SH-SY5Y (cell line): Measurements from ENCODE around the gene KRT14.
"Not testable (repeated sequence)": the region's sequence is repeated elsewhere in the genome, so short reads cannot be mapped to it uniquely, and the experiment has no call there.

ENCODE experiments used
- GATA2 ChIP-seq: IDR thresholded peaks from 2 replicates; pipeline ENCODE4 v1.6.1; 2011; ENCODE audit warnings: mild to moderate bottlenecking, low read depth, low read length
- GATA3 ChIP-seq: IDR thresholded peaks from 2 replicates; pipeline ENCODE4 v1.6.1; 2011; ENCODE audit warnings: low read depth, mild to moderate bottlenecking, low read length, moderate library complexity

KRT14 gene

DNA sequence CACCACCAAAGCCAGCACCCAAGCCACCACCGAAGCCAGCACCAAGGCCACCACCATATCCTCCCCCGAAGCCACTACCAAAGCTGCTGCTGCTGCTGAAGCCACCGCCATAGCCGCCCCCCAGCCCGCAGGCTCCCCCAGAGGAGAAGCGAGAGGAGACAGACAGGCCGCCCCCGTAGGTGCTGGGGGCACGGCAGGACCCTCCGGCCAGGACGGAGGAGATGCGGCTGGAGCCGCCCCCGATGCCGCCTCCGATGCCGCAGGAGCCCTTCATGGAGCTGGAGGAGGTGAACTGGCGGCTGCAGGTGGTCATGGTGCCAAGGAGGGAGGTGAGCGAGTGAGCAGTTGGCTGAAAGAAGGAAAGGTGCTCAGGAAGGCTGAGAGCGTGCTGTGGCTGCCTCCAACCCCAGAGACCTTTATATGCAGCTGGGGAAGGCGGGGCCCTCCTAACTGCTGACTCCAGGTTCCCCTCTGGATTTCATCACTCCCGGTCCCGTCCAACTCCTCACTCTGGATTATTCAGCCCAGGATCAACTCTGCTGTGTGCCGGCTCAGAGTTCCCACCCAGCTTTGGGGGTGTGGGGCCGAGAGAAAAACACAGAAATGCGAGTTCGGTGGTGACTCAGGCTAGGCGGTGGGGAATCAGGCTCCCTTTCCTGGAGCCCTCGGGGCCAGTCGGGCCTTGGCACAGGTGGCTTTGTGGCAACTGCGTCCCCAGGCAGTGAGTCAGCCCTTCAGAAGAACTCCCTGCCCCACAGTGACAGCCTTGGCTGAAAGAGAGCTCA lies 25.9 kb upstream of the KRT14 start, which contains the start of gene KRT16:
Gene KRT16, minus strand, starts transcription at position 392 of the 785 bp plus-strand sequence. Its CDS starts 79 bp downstream, at position 313.
- TF ChIP-seq GATA3, GATA2: not testable (repeated sequence)

DNA sequence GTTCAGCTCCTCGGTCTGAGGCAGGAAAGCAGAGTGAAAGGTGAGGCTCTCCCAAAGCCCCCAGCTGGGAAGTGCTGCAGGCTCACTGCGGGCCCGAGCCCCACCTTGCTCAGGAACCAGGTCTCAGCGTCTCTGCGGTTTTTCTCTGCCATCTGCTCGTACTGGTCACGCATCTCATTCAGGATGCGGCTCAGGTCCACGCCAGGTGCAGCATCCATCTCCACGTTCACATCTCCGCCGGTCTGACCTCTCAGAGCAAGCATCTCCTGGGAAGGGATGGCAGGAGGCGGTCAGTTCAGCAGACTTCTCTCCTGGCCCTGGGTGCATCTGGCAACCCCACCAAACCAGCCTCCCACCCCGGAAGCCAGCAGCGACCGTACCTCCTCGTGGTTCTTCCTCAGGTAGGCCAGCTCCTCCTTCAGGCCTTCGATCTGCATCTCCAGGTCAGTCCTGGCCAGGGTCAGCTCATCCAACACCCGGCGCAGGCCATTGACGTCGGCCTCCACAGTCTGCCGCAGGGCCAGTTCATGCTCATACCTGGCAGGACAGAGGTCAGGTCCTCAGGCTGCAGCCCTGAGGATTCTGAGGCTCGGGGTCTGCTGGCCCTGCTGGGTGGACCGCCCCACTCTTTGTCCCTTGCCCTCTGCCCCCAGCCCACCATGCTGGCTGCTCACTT lies 24.4 kb upstream of the KRT14 start:
- TF ChIP-seq GATA2 (no peak), GATA3 (no peak)

DNA sequence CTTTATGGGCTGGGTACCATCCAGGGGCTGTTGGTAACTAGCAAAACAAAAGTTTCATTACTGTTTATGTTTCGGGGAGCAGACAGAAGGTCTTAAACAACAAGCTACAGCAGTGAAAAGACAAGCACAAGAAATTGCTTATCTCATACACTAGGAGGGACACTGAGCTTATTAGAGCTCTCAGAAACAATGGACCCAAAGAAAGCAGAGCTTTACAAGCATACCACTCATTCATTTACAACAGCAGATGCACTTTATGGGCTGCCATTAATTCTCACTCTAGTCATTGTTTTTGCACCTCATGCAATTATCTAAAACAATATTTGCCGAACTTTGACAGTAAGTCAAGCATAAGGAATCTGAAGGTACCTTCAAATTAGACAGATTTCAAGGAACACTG lies 15.8 kb upstream of the KRT14 start:
- TF ChIP-seq GATA2 (no peak), GATA3 (no peak)

DNA sequence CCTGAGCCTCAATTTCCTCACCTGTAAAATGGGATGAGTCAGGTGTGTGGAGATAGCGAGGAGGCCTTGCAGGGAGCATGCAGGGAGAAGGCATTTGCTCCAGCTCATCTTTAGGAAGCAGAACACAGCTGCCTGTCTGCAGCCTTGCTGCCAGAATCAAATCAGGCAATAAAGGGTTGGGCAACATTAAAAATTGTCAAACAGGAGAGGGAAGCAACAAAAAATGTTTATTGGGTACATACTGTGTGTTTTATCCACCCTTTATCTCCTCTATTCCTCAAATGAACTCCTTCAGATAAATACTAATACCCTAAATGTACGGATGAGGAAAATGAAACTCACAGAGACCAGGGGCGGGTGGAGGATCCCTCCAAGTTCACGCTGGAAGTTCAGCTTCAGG lies 13.6 kb upstream of the KRT14 start:
- TF ChIP-seq GATA3 (no peak), GATA2 (no peak)

DNA sequence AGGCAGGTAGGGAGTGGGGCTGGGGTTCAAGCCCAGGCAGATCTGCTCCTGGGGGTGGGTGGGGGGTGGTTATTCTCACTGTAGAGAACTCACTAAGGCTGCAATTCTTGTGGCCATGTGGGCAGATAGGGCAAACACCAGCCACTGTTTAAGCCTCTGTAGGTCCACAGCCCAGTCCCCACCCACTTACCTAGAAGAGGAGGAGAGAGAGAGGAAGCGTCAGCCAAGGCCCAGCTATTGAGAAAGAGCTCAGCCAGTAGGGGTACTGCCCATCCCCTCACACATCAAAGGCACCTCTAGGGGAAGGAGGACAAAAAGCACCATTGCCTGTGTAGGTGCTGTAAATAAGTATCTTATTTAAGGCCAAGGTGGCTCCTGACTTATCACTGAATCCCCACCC lies 13.0 kb upstream of the KRT14 start:
- no peak for TF ChIP-seq GATA3
- TF ChIP-seq GATA2: no peak

DNA sequence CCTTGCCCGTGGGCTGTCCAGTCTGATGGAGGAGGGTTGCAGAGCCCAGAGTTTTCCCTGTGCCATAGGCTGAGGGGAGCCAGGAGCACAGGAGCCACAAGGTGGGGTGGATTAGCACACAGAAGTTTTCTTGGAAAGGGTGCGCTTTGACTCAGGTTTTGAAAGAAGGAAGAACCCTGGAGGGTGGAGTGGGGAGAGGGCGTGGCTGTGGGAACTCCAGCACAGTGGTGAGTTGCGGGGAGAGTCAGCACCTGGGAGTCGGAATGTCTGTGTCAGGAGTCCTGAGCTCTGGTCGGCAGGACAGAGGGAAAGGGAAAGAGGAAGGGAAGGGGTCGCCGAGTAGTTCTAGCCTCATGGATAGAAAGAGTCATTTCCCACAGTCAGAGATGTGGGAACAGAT lies 8.9 kb upstream of the KRT14 start:
- TF ChIP-seq GATA3 (no peak), GATA2 (no peak)

DNA sequence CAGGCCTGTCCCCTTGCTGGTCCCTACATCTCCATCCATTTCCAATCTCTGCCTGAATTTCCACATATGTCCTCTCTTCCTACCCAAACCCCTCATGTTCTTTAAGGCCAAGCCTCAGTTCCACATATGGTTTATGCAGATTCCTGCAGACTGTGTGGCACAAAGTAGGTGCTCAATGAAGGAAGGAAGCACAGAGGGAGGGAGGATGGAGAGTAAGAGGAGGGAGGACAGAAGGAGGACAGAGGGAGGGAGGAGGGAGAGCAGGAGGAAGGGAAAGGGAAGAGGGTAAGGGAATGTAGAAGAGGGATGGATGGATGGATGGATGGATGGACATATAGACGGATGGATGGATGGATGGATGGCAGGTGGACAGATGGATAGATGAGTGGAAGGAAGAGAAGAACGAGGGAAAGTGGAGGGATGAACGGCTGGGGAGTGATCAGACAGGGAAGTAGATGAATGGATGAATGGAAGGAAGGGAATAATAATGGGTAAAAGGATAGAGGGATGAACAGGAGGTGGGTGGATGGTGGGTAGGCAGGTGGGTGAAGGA lies 7.7 kb upstream of the KRT14 start:
- TF ChIP-seq GATA2: no peak
- no peak for TF ChIP-seq GATA3

DNA sequence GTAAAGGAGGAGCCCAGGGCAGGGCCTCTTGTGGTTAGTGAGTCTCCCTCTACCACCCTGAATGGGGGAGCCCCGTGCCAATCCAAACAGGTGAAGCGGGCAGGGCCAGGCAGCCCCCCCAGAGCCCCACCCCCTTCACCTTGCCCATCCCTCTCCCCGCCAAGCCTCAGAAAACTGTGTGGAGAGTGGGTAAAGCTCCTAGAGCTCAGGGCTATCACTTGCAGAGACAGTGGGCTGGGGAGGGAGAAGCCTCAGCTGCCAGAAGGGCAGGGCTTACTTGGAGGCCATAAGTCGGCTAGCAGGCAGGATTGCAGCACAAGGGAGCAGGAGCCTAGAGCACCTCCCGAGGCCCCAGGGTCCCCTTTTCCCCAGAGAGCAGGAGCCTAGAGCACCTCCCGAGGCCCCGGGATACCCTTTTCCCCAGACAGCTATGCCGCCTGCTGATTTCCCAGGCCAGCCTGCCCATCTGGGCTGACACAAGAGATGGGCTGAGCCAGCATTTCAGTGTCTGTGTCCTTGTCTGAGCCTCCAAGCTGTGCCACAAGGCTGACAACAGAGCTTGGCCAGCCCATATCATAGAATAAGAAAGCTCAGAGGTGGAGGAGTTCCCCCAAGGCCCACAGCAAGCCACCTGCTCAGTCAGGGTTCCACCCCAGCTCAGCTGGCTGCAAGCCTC lies 6.7 kb upstream of the KRT14 start:
- no peak for TF ChIP-seq GATA2
- TF ChIP-seq GATA3: no peak

DNA sequence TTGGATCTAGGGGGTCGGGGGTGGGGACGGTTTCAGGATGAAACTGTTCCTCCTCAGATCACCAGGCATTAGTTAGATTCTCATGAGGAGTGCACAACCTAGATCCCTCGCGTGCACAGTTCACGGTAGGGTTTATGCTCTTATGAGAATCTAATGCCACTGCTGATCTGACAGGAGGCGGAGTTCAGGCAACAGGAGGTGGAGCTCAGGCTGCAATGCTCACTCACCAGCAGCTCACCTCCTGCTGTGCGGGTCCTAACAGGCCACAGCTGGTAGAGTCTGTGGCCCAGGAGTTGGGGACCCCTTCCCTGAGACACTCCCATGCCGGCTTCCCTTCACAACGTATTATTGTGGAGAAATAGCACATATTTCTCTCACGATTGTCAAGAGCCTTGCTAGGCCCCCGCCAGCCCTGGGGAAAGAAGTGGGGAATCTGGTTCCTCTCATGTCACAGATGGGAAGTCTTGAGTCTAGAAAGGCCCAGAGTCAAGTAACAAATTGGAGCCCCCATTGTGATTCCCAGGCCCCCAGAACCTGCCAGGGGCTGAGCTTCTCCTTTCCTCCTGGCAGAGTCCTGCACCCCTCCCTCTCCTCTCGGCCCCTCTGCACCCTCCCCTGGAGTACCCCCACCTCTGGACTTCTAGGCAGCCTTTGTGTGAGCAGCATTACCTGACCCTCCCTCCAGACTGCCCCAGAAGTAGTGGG lies 6.1 kb upstream of the KRT14 start:
- TF ChIP-seq GATA3: no peak

DNA sequence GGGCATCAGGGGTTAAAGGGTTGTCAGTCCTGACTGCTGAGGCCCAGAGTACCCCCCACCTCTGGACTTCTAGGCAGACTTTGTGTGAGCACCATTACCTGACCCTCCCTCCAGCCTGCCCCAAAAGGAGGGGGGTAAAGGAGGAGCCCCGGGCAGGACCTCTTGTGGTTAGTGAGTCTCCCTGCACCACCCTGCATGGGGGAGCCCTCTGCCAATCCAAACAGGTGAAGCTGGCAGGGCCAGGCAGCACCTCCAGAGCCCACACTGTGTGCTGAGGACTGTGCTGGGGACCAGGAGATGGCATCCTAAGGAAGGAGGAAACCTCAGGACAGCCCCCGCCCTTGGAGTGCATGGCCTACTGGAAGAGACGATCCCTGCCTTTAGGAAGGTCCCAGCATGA lies 2.6 kb upstream of the KRT14 start:
- TF ChIP-seq GATA2 (no peak), GATA3 (no peak)

DNA sequence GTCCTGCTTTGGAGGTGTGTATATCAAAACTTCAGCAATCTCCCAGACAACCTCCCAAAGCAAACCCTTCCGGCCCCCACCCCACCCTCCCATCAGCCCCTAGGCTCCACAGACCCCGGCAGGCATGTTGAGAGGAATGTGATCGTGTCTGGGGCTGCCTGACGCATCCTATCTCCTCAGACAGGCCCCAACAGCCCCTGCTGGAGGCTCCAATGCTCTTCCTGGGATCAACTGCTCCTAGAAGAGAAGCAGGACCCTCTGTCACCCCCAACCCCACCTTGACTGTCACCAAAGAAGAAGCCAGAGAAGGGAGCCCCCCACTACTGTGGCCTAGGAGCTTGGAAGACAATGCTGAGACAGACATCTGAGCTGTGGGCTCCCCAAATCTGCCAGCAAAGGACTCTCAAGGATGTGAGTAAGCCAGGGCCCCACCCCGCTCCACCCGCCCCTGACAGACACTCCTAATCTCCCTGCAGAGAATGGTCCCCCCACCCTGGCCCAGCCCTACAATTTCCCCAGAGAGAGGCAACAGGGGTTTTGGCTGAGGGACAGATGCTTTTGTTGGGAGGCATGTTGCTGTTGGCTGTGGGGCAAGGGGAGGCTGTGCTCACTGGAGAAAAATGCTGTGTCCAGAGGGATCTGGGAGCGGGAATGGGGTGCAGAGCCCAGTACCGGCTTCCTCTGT lies 1.6 kb upstream of the KRT14 start:
- no peak for TF ChIP-seq GATA3
- TF ChIP-seq GATA2: no peak

DNA sequence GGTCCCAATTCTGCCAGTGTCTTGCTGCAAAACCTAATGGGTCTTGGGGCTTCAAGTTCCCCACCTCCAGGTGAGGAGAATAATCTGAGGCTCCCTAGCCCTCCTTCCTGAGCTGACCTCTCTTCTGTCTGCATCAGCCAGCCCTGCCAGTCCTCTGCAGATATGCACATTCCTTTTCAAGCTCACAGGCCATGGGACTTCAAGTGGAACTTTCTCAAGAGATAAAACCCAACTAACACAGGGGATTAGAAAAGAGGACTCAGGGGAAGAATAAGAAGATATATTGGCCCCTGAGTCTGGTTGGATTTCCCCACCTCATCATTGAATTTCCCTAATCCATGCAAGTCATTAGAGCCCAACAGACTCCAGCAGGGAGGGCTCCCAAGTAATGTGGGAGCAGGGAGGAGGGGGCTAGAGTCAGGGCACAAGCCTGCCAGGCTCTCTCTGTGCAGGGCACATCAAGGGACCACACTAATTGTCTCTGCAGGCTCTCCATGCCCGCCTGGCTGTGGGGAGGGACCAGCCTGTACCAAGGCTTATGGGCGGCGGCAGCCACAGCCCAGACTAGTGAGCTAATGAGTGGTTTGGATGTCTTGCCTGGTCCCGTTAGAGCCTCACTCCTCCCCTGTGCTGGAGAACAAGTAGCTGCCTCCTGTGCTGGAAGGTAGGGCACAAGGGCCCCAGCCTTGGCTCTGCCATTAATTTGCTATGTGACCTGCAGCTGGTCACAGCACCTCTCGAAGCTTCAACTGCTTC lies 1.2 kb downstream of the KRT14 start:
- TF ChIP-seq GATA2 (no peak), GATA3 (no peak)

DNA sequence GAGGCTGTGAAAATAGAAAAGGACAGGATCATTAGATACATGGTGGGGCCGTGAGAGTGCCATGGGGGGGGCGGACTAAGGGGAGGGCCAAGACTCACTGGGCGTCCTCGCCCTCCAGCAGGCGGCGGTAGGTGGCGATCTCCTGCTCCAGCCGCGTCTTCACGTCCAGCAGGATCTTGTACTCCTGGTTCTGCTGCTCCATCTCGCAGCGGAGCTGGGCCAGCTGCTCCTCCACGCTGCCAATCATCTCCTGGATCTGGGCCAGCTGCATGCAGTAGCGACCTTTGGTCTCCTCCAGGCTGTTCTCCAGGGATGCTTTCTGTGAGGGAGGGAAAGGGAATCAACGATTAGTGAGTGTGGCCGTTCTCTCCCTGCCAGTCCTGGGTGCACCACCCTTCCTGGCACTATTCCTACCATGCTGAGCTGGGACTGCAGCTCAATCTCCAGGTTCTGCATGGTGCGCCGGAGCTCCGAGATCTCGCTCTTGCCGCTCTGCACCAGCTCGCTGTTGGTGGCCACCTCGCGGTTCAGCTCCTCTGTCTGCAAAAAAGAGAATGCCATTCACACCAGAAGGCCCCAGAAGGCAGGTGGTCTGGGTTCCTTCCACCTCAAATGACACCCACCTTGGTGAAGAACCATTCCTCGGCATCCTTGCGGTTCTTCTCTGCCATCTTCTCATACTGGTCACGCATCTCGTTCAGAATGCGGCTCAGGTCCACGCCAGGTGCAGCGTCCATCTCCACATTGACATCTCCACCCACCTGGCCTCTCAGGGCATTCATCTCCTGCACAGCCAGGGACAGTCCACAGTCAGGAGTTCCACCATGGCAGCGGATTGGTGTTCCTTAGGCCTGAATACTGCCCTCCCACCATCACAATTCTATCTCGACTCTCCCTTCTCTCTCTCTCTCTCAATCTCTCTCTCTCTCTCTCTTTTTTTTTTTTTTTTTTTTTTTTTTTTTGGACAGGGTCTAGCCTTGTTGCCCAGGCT lies 3.3 kb downstream of the KRT14 start:
- no peak for TF ChIP-seq GATA3
- TF ChIP-seq GATA2: no peak
